ENCODE measurements around the gene ALG9.
"Not testable (repeated sequence)": the region's sequence is repeated elsewhere in the genome, so short reads cannot be mapped to it uniquely, and the experiment has no call there.

ALG9 gene

GRCh38 chr11:111797145-111797581 is 74.2 kb downstream of the ALG9 start:
- DNase-seq (ENCODE audit: low spot score): no peak

GRCh38 chr11:111796696-111797095 is 74.7 kb downstream of the ALG9 start:
- DNase-seq (ENCODE audit: low spot score): no peak

- no peak for DNase-seq (ENCODE audit: low spot score)
Observed at GRCh38 chr11:111795334-111795985, 75.9 kb downstream of the ALG9 start.

- DNase-seq (ENCODE audit: low spot score): peak; percentile 90
Observed at GRCh38 chr11:111793863-111794262, 77.5 kb downstream of the ALG9 start.

- no peak for DNase-seq (ENCODE audit: low spot score)
Observed at GRCh38 chr11:111792955-111793500, 78.4 kb downstream of the ALG9 start.

GRCh38 chr11:111792314-111792713 is 79.1 kb downstream of the ALG9 start:
- no peak for DNase-seq (ENCODE audit: low spot score)

GRCh38 chr11:111788464-111788863 is 82.9 kb downstream of the ALG9 start:
- DNase-seq (ENCODE audit: low spot score): no peak

GRCh38 chr11:111788051-111788450 is 83.3 kb downstream of the ALG9 start:
- DNase-seq (ENCODE audit: low spot score): no peak

GRCh38 chr11:111785886-111786412 is 85.4 kb downstream of the ALG9 start:
- DNase-seq (ENCODE audit: low spot score): no peak

- DNase-seq (ENCODE audit: low spot score): no peak
Observed at GRCh38 chr11:111785076-111785475, 86.3 kb downstream of the ALG9 start.

- not testable (repeated sequence) for DNase-seq (ENCODE audit: low spot score)
Observed at GRCh38 chr11:111784311-111784710, 87.1 kb downstream of the ALG9 start.

GRCh38 chr11:111782109-111782741 is 89.2 kb downstream of the ALG9 start:
- DNase-seq (ENCODE audit: low spot score): no peak

- no peak for DNase-seq (ENCODE audit: low spot score)
Observed at GRCh38 chr11:111779118-111779517, 92.3 kb downstream of the ALG9 start.

GRCh38 chr11:111778047-111778558 is 93.3 kb downstream of the ALG9 start:
- DNase-seq (ENCODE audit: low spot score): no peak

- DNase-seq (ENCODE audit: low spot score): peak; percentile 64
Observed at GRCh38 chr11:111777094-111778046, 94.0 kb downstream of the ALG9 start.

- DNase-seq (ENCODE audit: low spot score): no peak
Observed at GRCh38 chr11:111776398-111777093, 94.8 kb downstream of the ALG9 start.

- DNase-seq (ENCODE audit: low spot score): no peak
Observed at GRCh38 chr11:111774955-111775710, 96.2 kb downstream of the ALG9 start.

GRCh38 chr11:111772535-111772934 is 98.8 kb downstream of the ALG9 start:
- no peak for DNase-seq (ENCODE audit: low spot score)

- DNase-seq (ENCODE audit: low spot score): not testable (repeated sequence)
Observed at GRCh38 chr11:111771205-111771604, 100.2 kb downstream of the ALG9 start.

- DNase-seq (ENCODE audit: low spot score): no peak
Observed at GRCh38 chr11:111770581-111771134, 100.7 kb downstream of the ALG9 start.

Data from SK-N-DZ (cell line).